ENCODE data around the gene VSTM1.

The VSTM1 gene

DNA sequence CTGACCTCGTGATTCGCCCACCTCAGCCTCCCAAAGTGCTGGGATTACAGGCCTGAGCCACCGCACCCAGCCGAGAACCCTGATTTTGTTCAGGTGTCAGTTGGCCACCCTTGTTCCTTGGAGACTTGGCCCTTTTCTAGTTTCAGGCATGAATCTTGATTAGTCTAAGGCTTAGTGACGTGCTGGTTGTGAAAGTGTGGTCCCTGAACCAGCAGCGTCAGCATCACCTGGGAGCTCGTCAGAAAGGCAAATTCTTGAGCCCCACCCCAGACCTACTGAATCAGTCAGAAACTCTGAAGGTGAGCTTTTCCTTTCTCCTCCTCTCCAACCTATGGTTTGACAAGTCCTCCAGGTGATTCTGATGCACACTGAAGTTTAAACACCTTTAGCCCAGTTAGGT lies 37.0 kb downstream of the VSTM1 start:
- H3K27me3 ChIP-seq (ENCODE audit: control insufficient read depth in 1 of 2, insufficient read depth in 2 of 2, low read length in 2 of 2): peaks cover 6 to 8% of the 10 kb centered on the region in 2 donors
- H3K4me3 ChIP-seq (ENCODE audit: low read depth in 1 of 2, low read length in 2 of 2): no peak overlapping the region
- H3K9ac ChIP-seq (ENCODE audit: low read length): no peak overlapping the region

DNA sequence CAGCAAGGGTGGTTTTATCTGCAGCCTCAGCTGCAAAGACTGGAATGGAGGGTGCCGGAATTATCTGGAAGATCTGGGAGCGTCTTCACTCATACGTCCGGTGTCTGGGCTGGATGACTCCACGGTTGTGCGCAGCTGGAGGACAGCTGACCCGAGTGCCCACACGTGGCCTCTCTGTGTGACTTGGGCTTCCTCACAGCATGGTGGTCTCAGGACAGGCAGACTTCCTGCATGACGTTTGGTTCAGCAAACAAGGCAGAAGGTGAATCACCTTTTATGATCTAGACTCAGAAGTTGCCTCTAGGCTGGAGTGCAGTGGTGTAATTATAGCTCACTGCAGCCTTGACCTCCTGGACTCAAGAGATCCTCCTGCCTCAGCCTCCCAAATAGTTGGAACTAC lies 39.0 kb downstream of the VSTM1 start:
- no peaks in the 10 kb centered on the region for H3K9me3 ChIP-seq (ENCODE audit: low read length)
- H3K27ac ChIP-seq (ENCODE audit: low read depth, low read length): no peak overlapping the region
- H3K36me3 ChIP-seq (ENCODE audit: insufficient read depth, low read length): no peaks in the 10 kb centered on the region
- no peaks in the 10 kb centered on the region for H3K4me1 ChIP-seq (ENCODE audit: insufficient read depth, low read length)
- H3K4me3 ChIP-seq (ENCODE audit: low read depth in 1 of 2, low read length in 2 of 2): no peak overlapping the region
- H3K9ac ChIP-seq (ENCODE audit: low read length): no peak overlapping the region
- H3K27me3 ChIP-seq (ENCODE audit: control insufficient read depth in 1 of 2, insufficient read depth in 2 of 2, low read length in 2 of 2): peaks cover 0 to 8% of the 10 kb centered on the region in 2 donors

More for the DNA sequence above, 37.0 kb downstream of the VSTM1 start:
- Histone ChIP-seq H3K27ac (ENCODE audit: low read depth, low read length) (no peak overlapping the region), H3K4me1 (ENCODE audit: insufficient read depth, low read length) (no peaks in the 10 kb centered on the region), H3K9me3 (ENCODE audit: low read length) (no peaks in the 10 kb centered on the region), H3K36me3 (ENCODE audit: insufficient read depth, low read length) (no peaks in the 10 kb centered on the region)

GRCh38 chr19:54023191-54023590 lies 40.5 kb downstream of the VSTM1 start:
- Histone ChIP-seq H3K9ac (ENCODE audit: low read length) (no peak overlapping the region), H3K9me3 (ENCODE audit: low read length) (no peaks in the 10 kb centered on the region), H3K36me3 (ENCODE audit: insufficient read depth, low read length) (no peaks in the 10 kb centered on the region), H3K4me3 (ENCODE audit: low read depth in 1 of 2, low read length in 2 of 2) (no peak overlapping the region), H3K27ac (ENCODE audit: low read depth, low read length) (no peak overlapping the region), H3K27me3 (ENCODE audit: control insufficient read depth in 1 of 2, insufficient read depth in 2 of 2, low read length in 2 of 2) (peaks cover 0 to 8% of the 10 kb centered on the region in 2 donors), H3K4me1 (ENCODE audit: insufficient read depth, low read length) (no peaks in the 10 kb centered on the region)

DNA sequence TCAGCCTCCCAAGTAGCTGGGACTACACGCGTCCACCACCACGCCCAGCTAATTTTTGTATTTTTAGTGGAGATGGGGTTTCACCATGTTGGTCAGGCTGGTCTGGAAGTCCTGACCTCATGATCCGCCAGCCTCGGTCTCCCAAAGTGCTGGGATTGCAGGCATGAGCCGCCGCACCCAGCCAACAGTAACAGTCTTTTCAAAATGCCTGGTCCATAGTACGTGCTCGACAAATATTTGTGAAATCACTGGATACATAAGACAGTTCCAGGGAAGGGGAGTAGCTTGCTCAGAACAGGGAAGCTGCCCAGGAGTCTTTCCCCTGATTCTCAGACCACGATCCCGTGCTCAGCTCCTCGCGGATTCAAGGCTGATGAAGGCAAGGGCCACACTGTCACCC lies 41.8 kb downstream of the VSTM1 start:
- Histone ChIP-seq H3K36me3 (ENCODE audit: insufficient read depth, low read length) (no peaks in the 10 kb centered on the region), H3K4me3 (ENCODE audit: low read depth in 1 of 2, low read length in 2 of 2) (no peak overlapping the region), H3K27ac (ENCODE audit: low read depth, low read length) (no peak overlapping the region), H3K27me3 (ENCODE audit: control insufficient read depth in 1 of 2, insufficient read depth in 2 of 2, low read length in 2 of 2) (peaks cover 0 to 8% of the 10 kb centered on the region in 2 donors), H3K9ac (ENCODE audit: low read length) (no peak overlapping the region), H3K4me1 (ENCODE audit: insufficient read depth, low read length) (no peaks in the 10 kb centered on the region), H3K9me3 (ENCODE audit: low read length) (no peaks in the 10 kb centered on the region)

GRCh38 chr19:54021363-54021762 lies 42.3 kb downstream of the VSTM1 start:
- Histone ChIP-seq H3K27me3 (ENCODE audit: control insufficient read depth in 1 of 2, insufficient read depth in 2 of 2, low read length in 2 of 2) (peaks cover 0 to 8% of the 10 kb centered on the region in 2 donors), H3K9me3 (ENCODE audit: low read length) (no peaks in the 10 kb centered on the region), H3K4me3 (ENCODE audit: low read depth in 1 of 2, low read length in 2 of 2) (no peak overlapping the region), H3K4me1 (ENCODE audit: insufficient read depth, low read length) (no peaks in the 10 kb centered on the region), H3K36me3 (ENCODE audit: insufficient read depth, low read length) (no peaks in the 10 kb centered on the region), H3K9ac (ENCODE audit: low read length) (no peak overlapping the region), H3K27ac (ENCODE audit: low read depth, low read length) (no peak overlapping the region)

DNA sequence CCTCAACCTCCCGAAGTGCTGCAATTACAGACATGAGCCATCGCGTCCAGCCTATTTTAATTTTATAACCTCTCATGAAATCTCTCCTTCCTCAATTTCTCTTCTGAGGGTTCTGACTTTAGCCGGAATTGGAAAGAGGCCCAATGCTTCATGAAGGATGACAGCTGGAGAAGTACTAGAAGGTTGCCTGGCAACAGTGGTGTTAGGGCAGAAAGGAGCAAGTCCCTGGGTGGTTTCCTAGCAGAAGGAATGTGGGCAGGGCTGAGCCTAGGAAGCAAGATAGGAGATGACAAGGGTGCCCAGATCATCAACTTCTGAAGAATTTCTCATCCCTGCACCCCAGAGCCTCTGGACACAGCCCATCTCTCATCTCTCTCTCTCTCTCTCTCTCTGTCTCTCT lies 46.4 kb downstream of the VSTM1 start:
- Histone ChIP-seq H3K9me3 (ENCODE audit: low read length) (no peaks in the 10 kb centered on the region), H3K36me3 (ENCODE audit: insufficient read depth, low read length) (no peaks in the 10 kb centered on the region), H3K4me3 (ENCODE audit: low read depth in 1 of 2, low read length in 2 of 2) (no peak overlapping the region), H3K27me3 (ENCODE audit: control insufficient read depth in 1 of 2, insufficient read depth in 2 of 2, low read length in 2 of 2) (peaks cover 0 to 4% of the 10 kb centered on the region in 2 donors), H3K9ac (ENCODE audit: low read length) (no peak overlapping the region), H3K4me1 (ENCODE audit: insufficient read depth, low read length) (no peaks in the 10 kb centered on the region), H3K27ac (ENCODE audit: low read depth, low read length) (no peak overlapping the region)

GRCh38 chr19:54014920-54015560 lies 48.7 kb downstream of the VSTM1 start:
- no peak overlapping the region for H3K9ac ChIP-seq (ENCODE audit: low read length)
- no peak overlapping the region for H3K27ac ChIP-seq (ENCODE audit: low read depth, low read length)
- H3K4me3 ChIP-seq (ENCODE audit: low read depth in 1 of 2, low read length in 2 of 2): no peak overlapping the region
- no peaks in the 10 kb centered on the region for H3K4me1 ChIP-seq (ENCODE audit: insufficient read depth, low read length)
- H3K27me3 ChIP-seq (ENCODE audit: control insufficient read depth in 1 of 2, insufficient read depth in 2 of 2, low read length in 2 of 2): peaks cover 0 to 8% of the 10 kb centered on the region in 2 donors
- no peaks in the 10 kb centered on the region for H3K36me3 ChIP-seq (ENCODE audit: insufficient read depth, low read length)
- H3K9me3 ChIP-seq (ENCODE audit: low read length): no peaks in the 10 kb centered on the region

GRCh38 chr19:54013866-54014265 lies 49.8 kb downstream of the VSTM1 start:
- Histone ChIP-seq H3K36me3 (ENCODE audit: insufficient read depth, low read length) (no peaks in the 10 kb centered on the region), H3K9me3 (ENCODE audit: low read length) (no peaks in the 10 kb centered on the region), H3K4me3 (ENCODE audit: low read depth in 1 of 2, low read length in 2 of 2) (no peak overlapping the region), H3K27ac (ENCODE audit: low read depth, low read length) (no peak overlapping the region), H3K27me3 (ENCODE audit: control insufficient read depth in 1 of 2, insufficient read depth in 2 of 2, low read length in 2 of 2) (peaks cover 0 to 8% of the 10 kb centered on the region in 2 donors), H3K9ac (ENCODE audit: low read length) (no peak overlapping the region), H3K4me1 (ENCODE audit: insufficient read depth, low read length) (no peaks in the 10 kb centered on the region)

GRCh38 chr19:54011507-54012211 lies 52.0 kb downstream of the VSTM1 start:
- Histone ChIP-seq H3K27me3 (ENCODE audit: control insufficient read depth in 1 of 2, insufficient read depth in 2 of 2, low read length in 2 of 2) (peaks cover 0 to 8% of the 10 kb centered on the region in 2 donors), H3K27ac (ENCODE audit: low read depth, low read length) (no peak overlapping the region), H3K9me3 (ENCODE audit: low read length) (no peaks in the 10 kb centered on the region), H3K9ac (ENCODE audit: low read length) (no peak overlapping the region), H3K4me1 (ENCODE audit: insufficient read depth, low read length) (no peaks in the 10 kb centered on the region), H3K36me3 (ENCODE audit: insufficient read depth, low read length) (no peaks in the 10 kb centered on the region), H3K4me3 (ENCODE audit: low read depth in 1 of 2, low read length in 2 of 2) (no peak overlapping the region)

GRCh38 chr19:54010474-54010873 lies 53.2 kb downstream of the VSTM1 start:
- no peaks in the 10 kb centered on the region for H3K4me1 ChIP-seq (ENCODE audit: insufficient read depth, low read length)
- peaks cover 0 to 8% of the 10 kb centered on the region in 2 donors for H3K27me3 ChIP-seq (ENCODE audit: control insufficient read depth in 1 of 2, insufficient read depth in 2 of 2, low read length in 2 of 2)
- H3K36me3 ChIP-seq (ENCODE audit: insufficient read depth, low read length): no peaks in the 10 kb centered on the region
- no peak overlapping the region for H3K4me3 ChIP-seq (ENCODE audit: low read depth in 1 of 2, low read length in 2 of 2)
- no peak overlapping the region for H3K27ac ChIP-seq (ENCODE audit: low read depth, low read length)
- H3K9ac ChIP-seq (ENCODE audit: low read length): no peak overlapping the region
- H3K9me3 ChIP-seq (ENCODE audit: low read length): no peaks in the 10 kb centered on the region

DNA sequence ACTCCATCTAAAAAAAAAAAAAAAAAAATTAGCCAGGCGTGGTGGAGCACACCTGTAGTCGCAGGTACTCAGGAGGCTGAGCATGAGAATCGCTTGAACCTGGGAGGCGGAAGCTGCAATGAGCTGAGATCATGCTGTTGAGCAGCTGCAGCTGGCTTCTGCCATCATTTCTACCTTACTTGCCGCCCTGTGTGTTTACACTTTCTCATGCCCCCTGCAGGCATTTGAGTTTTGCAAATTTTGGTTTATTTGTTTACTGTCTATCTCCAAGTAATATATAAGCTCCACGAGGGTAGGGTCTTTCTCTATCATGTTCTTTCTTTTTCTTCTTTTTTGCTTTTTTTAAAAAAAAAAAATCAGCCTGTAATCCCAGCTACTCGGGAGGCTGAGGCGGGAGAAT lies 54.3 kb downstream of the VSTM1 start:
- H3K27me3 ChIP-seq (ENCODE audit: control insufficient read depth in 1 of 2, insufficient read depth in 2 of 2, low read length in 2 of 2): peaks cover 0 to 4% of the 10 kb centered on the region in 2 donors
- no peak overlapping the region for H3K4me3 ChIP-seq (ENCODE audit: low read depth in 1 of 2, low read length in 2 of 2)
- no peaks in the 10 kb centered on the region for H3K36me3 ChIP-seq (ENCODE audit: insufficient read depth, low read length)

More for the DNA sequence above, 54.3 kb downstream of the VSTM1 start:
- no peaks in the 10 kb centered on the region for H3K4me1 ChIP-seq (ENCODE audit: insufficient read depth, low read length)
- H3K9ac ChIP-seq (ENCODE audit: low read length): no peak overlapping the region
- no peak overlapping the region for H3K27ac ChIP-seq (ENCODE audit: low read depth, low read length)
- H3K9me3 ChIP-seq (ENCODE audit: low read length): no peaks in the 10 kb centered on the region

Data from muscle layer of colon (tissue), 2 donors.